ENCODE data around the gene PTPRU.

PTPRU gene

DNA sequence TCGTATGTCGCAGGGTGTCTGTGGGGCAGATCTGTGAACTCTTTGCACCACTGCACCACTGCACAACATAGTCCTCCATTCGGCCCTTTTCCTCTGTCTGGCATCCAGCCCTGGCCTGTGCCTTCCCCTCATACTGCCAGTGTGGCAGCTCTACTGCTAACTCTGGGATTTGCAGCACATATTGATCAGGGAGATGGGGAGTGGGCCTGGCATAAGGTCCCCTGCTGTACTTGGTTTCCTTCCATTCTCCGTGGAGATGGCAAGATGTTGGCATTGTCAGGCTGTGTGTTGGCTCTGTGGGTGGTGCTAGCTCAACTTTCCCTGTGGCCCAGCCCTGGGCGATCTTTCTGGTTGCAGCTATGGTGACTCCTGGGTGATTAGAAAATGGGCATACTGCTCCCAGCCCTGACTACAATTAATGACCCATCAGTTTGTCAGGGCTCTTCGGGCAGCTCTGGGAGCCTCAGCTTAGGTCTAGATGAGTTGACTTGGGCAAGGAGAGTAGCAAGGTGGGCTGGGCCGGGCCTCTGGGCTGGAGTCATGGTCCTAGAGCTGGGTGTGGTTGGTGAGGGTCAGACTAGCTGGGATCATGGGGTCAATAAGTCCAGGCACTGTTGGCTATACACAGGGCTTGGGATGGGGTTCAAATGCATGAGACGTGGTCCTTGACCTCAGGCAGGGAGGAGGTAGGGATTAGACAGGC, 11.4 kb downstream of the PTPRU start:
- DNase-seq = no peak

DNA sequence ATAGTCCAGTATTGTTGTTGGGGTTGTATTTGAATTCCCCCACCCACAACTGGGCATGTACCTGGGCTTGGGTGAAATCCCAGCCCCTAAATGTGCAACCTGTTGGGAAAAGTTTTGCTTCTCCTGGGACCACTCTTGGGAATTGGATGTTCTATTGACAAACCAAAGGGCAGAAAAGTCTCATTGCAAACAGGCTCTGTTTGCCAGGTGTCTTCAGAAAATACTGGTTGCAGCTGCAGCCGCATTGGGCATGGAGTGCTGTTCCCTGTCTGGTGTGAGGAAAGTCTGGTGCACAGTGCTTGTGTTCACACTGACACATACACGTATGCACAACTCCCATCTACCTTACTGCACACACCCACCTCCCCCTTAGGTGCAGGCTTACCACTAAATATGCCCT, 12.1 kb downstream of the PTPRU start:
- no peak for DNase-seq

DNA sequence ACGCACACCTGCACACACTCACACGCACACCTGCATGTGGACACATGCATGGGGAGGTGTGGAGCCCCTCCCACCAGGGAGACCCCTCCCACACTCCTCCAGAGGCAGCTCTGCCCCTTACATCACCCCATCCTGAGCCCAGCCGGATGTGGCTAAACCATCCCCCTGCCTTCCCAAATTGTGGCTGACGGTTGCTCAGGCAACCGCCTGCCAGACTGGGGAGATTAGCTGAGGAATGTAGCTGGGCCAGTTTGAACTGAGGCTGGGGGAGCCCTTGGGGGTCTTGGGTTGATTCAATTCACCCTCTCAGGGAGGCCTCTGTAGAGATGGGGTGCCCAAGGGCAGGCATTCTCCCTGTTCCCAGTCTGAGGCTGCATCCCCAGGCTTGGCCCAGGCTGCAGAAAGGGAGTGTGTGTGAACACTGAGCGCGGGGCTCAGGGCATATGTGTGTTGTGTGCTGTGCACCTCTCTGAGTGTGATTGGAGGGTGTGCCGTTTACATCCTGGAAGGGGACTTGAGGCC, 12.9 kb downstream of the PTPRU start:
- no peak for DNase-seq

DNA sequence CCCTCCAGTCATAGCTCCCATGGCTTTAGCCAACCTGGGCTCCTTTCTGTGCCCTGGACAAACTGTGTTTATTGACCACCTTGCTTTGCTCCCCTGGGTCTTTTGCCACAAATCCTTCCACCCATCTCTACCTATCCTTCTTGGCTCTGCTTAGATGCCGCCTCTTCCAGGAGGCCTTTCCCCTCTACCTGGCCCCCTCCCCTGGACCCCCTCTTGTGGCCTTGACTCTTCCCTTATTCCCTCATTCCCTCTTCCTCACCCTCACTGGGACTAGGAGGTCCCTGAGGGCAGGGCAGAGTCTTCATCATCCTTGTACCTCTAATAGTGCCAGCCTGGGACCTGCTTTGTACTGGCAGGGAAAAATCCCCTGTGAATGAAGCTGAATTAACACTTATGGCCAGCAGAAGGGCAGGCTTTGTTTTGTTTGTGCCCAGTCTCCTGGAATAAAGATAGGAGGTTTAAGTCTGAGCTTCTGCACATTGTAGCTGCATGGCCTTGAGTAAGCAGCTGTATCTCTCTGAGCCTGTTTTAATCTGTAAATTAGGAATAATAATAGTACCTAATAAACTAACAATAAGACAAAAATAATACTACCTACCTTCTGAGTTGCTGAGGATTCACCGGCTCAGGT, 13.7 kb downstream of the PTPRU start:
- no peak for DNase-seq

DNA sequence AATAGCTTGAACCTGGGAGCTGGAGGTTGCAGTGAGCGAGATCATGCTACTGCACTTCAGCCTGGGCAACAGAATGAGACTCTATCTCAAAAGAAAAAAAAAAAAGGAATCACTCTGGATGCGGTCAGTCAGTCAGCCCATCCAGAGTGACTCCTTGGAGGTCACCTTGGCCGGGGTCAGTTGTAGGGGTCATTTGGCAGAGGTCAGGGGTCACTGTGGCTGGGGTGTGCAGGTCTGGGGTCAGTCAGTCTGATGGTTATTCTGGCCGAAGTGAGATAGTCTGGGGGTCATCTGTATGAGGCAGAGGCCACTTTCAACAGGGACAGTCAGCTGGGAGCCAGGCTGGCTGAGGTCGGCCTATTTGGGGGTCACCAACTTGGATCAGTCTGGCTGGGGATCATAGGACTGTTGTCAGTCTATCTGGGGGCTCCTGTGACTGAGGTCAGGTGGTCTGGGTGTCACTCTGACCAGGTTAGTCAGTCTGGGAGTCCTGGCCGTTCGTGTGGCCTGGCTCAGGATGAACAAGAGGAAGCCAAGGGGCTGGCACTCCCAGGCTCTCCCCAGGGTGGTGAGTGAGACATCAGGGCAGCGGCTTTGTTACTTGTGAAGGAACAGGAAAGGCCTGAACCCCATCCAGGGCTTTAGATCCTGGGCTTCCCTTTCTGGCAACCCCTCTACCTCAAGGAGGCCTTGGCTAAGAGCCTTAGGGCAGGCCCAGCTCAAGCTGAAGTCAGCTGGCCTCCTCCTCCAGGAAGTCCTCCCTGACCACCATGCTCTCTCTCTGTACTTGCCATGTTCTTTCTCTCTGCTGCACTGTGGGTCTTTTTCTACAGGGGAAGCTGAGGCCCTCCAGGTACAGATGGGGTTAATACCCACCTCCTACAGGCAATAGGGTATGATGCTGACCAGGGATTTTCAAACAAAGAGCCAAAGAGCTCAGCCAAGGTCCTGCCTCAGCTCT, 15.1 kb downstream of the PTPRU start:
- no peak for DNase-seq

DNA sequence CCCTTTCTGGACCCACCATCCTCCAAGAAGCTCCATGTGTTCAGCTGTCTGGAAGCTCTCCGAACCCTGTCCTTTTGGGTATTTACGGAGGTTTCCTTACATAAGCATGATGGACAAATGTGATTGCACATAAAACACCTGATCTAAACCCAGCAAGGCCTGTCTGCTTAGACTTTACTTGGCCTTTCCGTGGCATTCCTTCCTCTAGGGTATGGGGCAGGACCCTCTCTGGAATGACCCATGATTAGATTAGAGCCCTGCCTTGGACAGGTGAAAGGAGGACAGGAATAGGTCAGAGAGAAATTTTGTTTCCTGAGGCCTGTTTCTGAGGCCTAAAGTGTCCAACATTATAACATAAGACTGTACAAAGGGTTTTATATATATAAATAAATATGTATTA, 16.9 kb downstream of the PTPRU start:
- DNase-seq = no peak

DNA sequence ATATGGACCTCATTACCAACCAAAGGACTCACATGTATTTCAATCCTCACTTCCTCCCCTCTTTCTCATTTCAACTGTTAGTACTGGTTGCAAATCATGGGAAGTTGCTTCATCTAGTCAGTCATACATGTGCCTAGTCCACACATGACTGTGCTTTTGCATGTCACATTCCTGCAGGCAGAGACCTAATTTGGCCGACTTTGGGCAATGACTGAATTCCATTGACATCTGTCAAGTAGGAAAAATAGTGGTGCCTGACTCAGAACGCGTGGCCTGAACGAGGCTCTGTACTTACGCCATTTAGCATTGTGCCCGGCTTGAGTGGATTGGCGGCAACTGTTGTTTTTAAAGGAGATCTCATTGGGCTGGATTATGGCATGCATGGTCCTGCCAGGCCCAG, 18.0 kb downstream of the PTPRU start:
- DNase-seq = no peak

DNA sequence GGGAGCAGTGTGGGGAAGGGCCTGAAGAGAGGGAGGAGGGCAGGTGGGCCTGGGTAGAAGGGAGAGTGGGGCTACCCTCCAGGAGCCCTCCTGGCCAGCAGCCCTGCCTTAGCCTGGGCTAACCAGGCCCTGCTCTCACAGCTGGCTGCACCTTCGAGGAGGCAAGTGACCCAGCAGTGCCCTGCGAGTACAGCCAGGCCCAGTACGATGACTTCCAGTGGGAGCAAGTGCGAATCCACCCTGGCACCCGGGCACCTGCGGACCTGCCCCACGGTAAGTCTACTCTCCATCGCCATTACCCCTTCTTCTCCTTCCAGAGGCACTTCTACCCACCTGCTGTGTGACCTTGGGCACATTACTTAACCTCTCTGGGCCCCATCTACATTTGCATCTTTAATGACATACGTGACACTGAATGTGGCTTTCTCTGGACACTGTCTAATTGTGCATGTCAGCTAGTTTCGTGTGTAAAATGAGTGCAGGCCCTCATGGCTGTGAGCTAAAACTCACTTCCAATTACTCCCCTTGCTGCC, 18.9 kb downstream of the PTPRU start:
- no peak for DNase-seq

DNA sequence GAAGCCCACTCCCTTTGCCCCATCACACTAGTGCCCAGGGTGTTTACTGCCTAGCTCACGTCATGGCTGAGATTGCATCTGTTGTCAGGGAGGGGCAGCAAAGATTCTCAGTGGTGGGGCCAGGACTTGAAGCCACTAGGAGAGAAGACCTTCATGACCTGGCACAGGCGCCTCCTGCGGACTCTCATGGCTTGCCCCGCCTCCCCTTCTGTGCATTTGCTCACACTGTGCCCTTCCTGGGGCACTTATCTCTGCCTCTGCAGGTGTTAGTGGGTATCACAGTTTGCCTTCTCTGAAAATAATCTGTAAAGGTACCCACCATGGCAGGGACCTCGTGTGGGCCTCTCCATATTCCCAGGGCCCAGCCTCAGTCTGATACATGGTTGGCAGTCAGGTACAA, 20.1 kb downstream of the PTPRU start:
- DNase-seq = no peak

DNA sequence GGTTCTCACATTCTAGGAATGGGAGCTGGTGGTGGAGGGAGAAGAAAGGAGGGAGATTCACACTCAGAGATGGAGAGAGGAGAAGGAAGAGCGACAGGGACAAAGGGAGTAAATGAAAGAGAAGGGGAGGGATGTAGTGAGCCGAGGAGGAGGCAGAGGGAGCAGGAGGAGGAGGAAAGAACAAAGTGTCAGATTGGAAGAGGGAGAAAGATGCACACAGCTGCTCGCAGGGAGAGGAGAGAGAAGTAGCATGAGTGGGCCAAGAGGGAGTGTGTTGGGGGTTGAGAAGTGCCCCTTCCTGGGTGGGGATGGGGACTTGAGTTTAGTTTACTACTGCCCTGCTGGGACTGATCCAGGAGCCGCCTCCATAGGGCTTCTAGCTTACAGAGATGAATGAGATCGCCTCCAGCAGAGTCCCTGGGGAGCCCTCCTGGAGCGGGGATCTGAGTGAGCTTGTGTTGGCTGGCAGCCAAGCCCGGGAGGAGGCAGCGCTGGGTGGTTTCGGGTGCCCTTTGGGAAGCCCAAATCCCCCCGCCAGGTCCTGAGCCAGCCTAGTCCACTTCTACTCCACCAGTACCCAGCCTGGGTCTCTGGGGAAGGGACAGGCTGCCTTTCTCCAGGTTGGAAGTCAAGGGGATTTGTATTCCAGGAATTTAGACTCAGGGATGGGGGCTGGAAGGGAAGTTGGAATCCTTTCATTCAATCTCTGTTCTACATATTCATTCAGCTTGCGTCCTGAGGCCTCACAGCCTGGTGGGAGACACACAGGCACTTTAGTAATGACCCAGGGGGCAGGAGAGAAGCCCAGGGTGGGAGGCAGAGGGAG, 20.9 kb downstream of the PTPRU start:
- DNase-seq = no peak

DNA sequence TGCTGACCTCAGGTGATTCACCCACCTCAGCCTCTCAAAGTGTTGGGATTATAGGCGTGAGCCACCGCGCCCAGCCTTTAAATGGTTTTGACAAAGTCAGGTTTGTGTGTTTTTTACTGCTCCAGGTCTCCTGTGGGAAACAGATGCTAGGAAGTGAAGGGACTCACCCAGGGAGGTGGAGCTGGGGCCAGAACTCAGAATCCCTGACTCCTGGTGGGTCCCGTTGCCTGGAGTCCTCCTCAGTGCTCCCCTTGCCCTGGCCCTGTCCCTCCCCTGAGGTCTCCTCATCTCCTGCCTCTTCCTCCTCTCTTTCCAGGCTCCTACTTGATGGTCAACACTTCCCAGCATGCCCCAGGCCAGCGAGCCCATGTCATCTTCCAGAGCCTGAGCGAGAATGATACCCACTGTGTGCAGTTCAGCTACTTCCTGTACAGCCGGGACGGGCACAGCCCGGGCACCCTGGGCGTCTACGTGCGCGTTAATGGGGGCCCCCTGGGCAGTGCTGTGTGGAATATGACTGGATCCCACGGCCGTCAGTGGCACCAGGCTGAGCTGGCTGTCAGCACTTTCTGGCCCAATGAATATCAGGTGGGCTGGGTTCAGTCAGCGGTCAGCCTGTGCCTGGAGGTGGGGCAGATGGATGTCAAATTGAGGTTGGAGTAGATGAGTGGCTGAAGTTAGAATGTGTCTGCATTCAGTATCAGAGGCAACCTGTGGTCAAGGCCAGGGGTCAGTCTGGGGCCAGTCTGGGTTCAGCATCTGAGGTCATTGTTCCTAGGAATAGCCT, 22.1 kb downstream of the PTPRU start:
- no peak for DNase-seq

DNA sequence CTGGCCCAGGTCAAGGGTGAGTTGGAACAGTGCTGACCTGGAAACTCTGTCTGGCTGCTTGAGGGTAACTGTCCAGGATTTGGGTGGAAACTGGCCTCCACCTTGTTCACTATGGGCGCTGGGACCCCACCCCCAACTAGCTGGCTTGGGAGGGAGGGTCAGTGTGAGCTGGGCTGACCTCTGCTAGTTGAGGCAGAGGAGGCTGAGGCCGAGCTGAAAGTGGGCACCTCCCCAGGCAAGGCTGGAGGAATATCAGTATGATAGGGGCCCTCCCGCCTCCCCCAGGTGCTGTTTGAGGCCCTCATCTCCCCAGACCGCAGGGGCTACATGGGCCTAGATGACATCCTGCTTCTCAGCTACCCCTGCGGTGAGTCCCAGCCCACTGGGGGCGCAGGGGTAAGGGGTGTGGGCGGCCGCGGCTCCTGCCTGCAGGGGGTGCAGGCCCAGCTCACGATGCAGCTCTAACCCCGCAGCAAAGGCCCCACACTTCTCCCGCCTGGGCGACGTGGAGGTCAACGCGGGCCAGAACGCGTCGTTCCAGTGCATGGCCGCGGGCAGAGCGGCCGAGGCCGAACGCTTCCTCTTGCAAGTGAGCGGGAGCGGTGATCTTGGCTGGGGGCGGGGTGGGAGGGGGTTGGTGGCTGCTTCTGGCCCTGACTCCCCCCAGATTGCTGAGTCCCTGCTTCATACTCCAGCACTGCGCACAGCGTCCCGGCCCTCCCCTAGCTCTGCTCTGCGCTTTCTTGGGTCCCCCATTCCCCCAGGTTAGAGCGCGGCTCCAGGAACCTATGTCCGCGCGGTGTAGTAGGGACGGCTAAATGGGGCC, 22.9 kb downstream of the PTPRU start:
- no peak for DNase-seq

DNA sequence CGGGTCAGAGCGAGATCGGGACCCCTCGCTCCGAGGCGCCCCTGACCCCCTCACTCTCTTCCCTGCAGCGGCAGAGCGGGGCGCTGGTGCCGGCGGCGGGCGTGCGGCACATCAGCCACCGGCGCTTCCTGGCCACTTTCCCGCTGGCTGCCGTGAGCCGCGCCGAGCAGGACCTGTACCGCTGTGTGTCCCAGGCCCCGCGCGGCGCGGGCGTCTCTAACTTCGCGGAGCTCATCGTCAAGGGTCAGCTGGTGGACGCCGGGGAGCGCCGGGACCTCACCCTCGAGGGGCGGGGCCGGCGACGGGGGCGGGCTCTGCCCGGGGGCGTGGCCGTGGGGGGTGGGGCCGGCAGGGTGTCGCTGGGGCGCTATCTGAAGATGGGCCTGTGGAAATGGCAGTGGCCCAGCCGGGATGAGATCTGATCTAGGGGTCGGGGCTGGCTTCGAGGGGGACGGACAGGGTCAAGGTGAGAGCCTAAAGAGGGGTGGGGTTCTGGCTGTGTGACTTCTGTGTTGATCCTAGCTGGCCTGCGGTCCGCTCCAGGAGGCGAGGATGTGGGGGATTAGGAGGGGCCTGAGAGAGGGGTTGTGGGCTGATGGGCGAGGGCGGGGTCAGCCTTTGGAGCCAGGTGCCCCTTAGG, 23.6 kb downstream of the PTPRU start:
- no peak for DNase-seq

DNA sequence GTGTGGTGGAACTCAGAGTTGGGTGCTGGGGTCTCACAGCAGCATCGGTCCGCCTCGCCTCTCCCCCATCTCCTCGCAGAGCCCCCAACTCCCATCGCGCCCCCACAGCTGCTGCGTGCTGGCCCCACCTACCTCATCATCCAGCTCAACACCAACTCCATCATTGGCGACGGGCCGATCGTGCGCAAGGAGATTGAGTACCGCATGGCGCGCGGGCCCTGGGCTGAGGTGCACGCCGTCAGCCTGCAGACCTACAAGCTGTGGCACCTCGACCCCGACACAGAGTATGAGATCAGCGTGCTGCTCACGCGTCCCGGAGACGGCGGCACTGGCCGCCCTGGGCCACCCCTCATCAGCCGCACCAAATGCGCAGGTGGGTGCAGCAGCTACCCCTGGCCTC, 24.2 kb downstream of the PTPRU start:
- DNase-seq = no peak

DNA sequence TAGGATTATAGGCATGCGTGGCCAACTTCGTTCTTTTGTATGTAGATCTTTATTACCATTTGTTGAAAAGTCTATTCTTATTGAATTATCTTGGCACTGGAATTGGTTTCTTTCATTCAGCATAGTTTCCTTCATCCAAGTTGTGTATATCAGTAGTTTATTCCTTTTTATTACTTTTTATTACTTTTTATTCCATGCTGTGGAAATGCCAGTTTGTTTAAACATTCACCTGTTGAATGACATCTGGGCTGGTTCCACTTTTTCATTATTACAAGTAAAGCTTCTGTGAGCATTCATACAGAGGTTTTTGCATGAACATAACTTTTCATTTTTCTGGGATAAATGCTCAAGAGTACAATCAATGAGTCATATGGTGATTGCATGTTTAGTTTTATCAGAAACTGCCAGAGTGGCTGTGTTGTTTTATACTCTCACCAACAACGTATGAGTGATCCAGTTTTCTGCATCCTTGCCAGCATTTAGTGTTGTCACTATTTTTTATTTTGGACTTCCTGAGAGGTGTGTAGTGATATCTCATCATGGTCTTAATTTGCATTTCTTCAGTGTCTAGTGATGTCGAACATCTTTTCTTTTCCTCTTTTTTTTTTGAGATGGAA, 28.6 kb downstream of the PTPRU start:
- DNase-seq = no peak

DNA sequence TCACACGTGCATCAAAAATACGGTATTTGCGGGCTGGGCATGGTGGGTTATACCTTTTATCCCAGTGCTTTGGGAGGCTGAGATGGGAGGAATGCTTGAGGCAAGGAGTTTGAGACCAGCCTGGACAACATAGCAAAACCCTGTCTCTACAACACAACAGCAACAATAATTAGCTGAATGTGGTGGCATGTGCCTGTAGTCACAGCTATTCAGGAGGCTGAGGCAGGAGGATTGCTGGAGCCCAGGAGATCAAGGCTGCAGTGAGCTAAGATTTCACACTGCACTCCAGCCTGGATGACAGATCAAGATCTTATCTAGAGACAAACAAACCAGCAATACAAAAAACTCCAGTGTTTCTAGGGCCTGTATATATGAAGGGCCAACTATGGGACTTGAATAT, 30.6 kb downstream of the PTPRU start:
- no peak for DNase-seq

DNA sequence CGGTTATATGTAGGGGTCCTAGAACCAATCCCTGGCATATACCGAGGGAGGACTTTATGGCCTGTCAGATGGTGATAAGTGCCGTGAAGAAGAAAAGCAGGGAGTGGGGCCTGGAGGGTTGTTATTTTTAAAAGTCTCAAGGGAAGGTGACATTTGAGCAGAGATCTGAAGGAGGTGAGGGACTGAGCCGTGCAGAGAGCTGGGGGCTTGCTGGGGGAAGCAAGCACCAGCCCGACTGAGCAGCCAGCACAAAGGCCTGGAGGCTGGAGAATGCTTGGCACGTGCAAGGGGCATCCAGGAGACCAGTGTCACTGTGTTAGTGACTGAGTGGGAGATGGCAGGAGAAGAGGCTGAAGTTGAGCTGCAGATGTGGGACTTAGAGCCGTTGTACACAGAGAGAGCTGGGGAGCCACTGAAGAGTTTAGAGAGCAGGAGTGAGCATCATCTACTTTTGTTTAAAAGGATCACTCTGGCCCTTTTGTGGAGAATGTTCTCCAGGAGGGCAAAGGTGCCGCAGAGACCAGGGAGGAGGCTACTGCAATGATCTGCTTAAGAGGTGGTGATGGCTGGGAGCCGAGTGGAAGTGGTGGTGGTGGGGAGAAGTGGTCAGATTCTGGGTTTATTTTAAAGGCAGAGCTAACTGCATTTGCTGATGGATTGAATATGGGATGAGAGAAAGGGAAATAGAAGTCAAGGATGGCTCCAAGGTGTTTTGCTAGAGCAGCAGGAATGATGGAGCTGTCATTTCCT, 31.2 kb downstream of the PTPRU start:
- DNase-seq = no peak

DNA sequence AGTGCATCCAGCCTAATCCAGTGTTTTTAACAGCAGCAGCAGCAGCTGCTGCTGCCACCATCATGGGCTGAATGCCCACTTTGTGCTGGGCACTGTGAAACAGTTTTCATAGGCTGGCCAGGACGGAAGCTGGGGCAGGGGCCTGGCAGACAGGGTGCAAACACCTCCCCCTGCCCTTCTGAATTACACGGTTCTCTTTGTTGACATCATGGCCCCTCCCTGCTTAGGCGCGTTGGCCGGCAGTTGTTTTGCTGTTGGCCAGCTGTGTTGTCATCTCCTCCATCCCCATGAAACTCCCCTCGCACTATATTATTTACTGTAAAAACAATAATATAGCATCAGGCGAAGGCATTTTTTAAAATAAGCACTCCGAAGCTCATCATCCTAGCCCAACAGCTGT, 33.1 kb downstream of the PTPRU start:
- no peak for DNase-seq

Data from NCI-H446 treated with DMSO at 0.1 percent for 48 hours (cell line).